T1000 (cell line): ENCODE results near the gene STX17.

ENCODE experiments used
- DNase-seq: peaks from one replicate; lab custom pipeline; 2025; ENCODE audit warnings: mixed read lengths; lab: John Stamatoyannopoulos, UW

The STX17 gene

GRCh38 chr9:99905833-99906402 is 536 bp upstream of the STX17 start:
- DNase-seq, result no peak

GRCh38 chr9:99907208-99907532 is 716 bp downstream of the STX17 start:
- no peak for DNase-seq

- no peak for DNase-seq
Measured at GRCh38 chr9:99911600-99911999, 5.1 kb downstream of the STX17 start.

- DNase-seq, result no peak
Measured at GRCh38 chr9:99916650-99917049, 10.2 kb downstream of the STX17 start.

- DNase-seq, result no peak
Measured at GRCh38 chr9:99918134-99918533, 11.7 kb downstream of the STX17 start.

GRCh38 chr9:99919930-99920329 is 13.5 kb downstream of the STX17 start:
- no peak for DNase-seq

- no peak for DNase-seq
Measured at GRCh38 chr9:99921875-99922710, 15.6 kb downstream of the STX17 start.

GRCh38 chr9:99922711-99923030 is 16.2 kb downstream of the STX17 start:
- no peak for DNase-seq

- no peak for DNase-seq
Measured at GRCh38 chr9:99925541-99925940, 19.1 kb downstream of the STX17 start.

GRCh38 chr9:99929652-99930051 is 23.2 kb downstream of the STX17 start:
- no peak for DNase-seq

GRCh38 chr9:99931155-99931840 is 24.8 kb downstream of the STX17 start:
- DNase-seq, result no peak

GRCh38 chr9:99936947-99937587 is 30.6 kb downstream of the STX17 start:
- no peak for DNase-seq

- no peak for DNase-seq
Measured at GRCh38 chr9:99947395-99947794, 40.9 kb downstream of the STX17 start.

GRCh38 chr9:99948482-99948881 is 42.0 kb downstream of the STX17 start:
- DNase-seq, result no peak

GRCh38 chr9:99948896-99949295 is 42.4 kb downstream of the STX17 start:
- no peak for DNase-seq

GRCh38 chr9:99953861-99954507 is 47.5 kb downstream of the STX17 start:
- no peak for DNase-seq

- DNase-seq, result no peak
Measured at GRCh38 chr9:99954819-99955218, 48.4 kb downstream of the STX17 start.

GRCh38 chr9:99955606-99956005 is 49.2 kb downstream of the STX17 start:
- DNase-seq, result no peak

GRCh38 chr9:99962680-99963261 is 56.3 kb downstream of the STX17 start:
- DNase-seq, result no peak

- no peak for DNase-seq
Measured at GRCh38 chr9:99964336-99964735, 57.9 kb downstream of the STX17 start.

GRCh38 chr9:99966001-99966400 is 59.5 kb downstream of the STX17 start:
- DNase-seq, result no peak

- no peak for DNase-seq
Measured at GRCh38 chr9:99966716-99967115, 60.3 kb downstream of the STX17 start.
